Pons (tissue), 1 donor: ENCODE measurements around the gene BNIP3.
A peak's percentile ranks its signal among the peaks of the same experiment; 100 is the strongest.
"Not testable (repeated sequence)": the region's sequence is repeated elsewhere in the genome, so short reads cannot be mapped to it uniquely, and the experiment has no call there.

ENCODE experiments used
- DNase-seq: peaks from one replicate; pipeline ENCODE4 v3.0.0-alpha.2; 2016; ENCODE audit warnings: low spot score

Gene BNIP3

GRCh38 chr10:131929122-131929845 lies 52.4 kb downstream of the BNIP3 start:
- DNase-seq: no peak

GRCh38 chr10:131928248-131929095 lies 53.3 kb downstream of the BNIP3 start:
- no peak for DNase-seq

- DNase-seq: no peak
These were observed 54.8 kb downstream of the BNIP3 start for GRCh38 chr10:131926743-131927595.

GRCh38 chr10:131926253-131926652 lies 55.5 kb downstream of the BNIP3 start:
- DNase-seq: no peak

GRCh38 chr10:131925716-131926115 lies 56.0 kb downstream of the BNIP3 start:
- DNase-seq: no peak

GRCh38 chr10:131925011-131925649 lies 56.6 kb downstream of the BNIP3 start:
- no peak for DNase-seq

- no peak for DNase-seq
These were observed 58.5 kb downstream of the BNIP3 start for GRCh38 chr10:131923038-131923756.

- DNase-seq: peak; percentile 66
These were observed 60.5 kb downstream of the BNIP3 start for GRCh38 chr10:131921184-131921583.

GRCh38 chr10:131920693-131921092 lies 61.0 kb downstream of the BNIP3 start:
- DNase-seq: no peak

- no peak for DNase-seq
These were observed 61.6 kb downstream of the BNIP3 start for GRCh38 chr10:131920151-131920550.

- DNase-seq: not testable (repeated sequence)
These were observed 62.3 kb downstream of the BNIP3 start for GRCh38 chr10:131919461-131919860.
